Measurements from ENCODE around the gene EEF1AKMT4.

Gene EEF1AKMT4

DNA sequence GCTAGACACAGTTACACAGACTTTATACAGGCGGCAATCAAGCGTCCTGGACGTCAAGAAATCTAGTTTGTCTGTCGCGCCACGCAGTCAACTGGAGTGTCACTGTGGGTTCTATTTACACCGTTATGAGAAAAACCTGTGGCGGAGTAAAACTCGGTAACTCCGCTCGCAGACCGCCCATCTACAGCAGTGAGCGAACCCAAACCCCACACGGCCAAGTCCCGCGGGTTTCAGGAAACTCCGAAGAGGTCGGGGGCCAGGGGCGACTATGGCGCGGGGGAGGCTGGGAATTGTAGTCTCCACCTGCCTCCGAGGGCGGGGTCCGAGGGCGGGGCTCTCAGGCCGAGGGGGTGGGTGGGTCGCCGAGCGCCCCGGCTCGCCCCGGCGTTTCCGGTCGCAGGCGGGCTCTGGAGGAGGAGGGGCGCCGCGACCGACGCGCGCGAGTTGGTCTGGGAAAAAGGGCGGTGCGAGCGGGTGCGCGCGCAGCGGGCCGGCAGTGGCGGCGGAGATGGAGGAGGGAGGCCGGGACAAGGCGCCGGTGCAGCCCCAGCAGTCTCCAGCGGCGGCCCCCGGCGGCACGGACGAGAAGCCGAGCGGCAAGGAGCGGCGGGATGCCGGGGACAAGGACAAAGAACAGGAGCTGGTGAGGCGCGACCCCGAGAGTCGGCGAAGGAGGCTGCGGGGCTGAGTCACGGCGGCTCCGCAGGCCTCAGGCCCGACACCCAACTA, 49.5 kb downstream of the EEF1AKMT4 start, which contains the start of gene PSMD2:
TSS of gene PSMD2 (plus strand) at position 483 of the 729 bp plus-strand sequence. CDS start at position 509, 26 bp downstream.
- peak; percentile 96 to 97 for DNase-seq (ENCODE audit: low read depth in 2 of 2)

DNA sequence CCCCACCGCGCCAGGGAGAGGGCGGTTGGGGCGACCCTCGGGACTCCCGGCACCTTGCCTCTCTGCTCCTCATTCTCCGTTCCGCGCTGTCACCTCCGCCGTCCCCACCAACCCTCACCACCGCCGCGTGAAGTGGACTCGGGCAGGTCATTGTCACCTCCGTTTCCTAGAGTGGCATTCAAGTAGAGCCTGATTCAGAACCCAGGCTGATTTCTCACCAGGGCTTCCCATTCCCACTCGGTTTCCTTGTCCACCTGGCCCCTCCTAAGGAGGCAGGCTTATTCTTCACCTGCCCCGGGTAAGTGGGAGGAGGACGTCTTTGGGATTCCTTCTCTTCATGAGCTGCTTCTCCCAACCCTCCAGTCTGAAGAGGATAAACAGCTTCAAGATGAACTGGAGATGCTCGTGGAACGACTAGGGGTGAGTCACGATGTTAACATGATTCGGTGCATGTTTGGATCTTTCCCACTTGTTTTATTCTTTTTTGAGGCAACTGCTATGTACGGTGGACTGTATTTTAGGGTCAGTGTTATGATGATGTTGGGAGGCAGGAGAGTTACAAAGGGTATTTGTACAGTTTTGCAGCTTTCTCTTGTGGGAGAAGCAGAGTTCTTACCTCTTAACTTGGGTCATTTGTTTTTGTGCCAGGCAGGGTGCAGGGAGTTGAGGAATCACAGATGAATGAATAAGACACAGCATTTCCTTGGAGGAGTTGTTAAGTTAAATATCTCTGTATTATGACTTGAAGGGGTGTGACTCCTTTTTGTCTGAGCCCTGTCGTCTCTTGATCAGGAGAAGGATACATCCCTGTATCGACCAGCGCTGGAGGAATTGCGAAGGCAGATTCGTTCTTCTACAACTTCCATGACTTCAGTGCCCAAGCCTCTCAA, 50.3 kb downstream of the EEF1AKMT4 start:
- DNase-seq (ENCODE audit: low read depth in 2 of 2), result no peak

DNA sequence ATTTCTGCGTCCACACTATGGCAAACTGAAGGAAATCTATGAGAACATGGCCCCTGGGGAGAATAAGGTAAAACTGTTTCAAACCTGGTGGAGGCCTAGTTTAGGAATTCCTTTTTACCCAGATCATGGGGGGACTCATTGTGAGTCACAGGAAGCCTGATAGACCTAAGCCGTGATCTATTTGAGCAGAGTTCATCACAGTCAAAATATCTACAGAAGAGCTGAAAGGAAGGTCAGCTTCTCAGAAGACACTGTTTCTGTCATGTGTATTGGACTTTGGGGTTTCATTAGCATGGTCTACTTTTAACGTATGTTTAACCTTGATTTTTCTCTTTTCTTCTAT, 50.9 kb downstream of the EEF1AKMT4 start:
- DNase-seq (ENCODE audit: low read depth in 2 of 2), result no peak

DNA sequence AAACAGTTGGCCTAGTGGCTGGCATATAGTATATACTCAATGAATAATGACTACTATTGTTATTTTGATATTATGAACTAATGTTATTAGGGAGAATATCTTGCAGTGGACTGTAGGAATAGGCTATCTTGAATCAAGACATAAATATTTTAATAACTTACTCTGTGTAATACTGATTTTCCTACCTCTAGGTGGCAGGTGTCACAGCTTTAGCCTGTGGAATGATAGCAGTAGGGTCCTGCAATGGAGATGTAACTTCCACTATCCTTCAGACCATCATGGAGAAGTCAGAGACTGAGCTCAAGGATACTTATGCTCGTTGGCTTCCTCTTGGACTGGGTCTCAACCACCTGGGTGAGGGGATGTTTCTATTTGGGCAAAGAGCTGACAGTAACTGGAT, 56.1 kb downstream of the EEF1AKMT4 start:
- no peak for DNase-seq (ENCODE audit: low read depth in 2 of 2)

DNA sequence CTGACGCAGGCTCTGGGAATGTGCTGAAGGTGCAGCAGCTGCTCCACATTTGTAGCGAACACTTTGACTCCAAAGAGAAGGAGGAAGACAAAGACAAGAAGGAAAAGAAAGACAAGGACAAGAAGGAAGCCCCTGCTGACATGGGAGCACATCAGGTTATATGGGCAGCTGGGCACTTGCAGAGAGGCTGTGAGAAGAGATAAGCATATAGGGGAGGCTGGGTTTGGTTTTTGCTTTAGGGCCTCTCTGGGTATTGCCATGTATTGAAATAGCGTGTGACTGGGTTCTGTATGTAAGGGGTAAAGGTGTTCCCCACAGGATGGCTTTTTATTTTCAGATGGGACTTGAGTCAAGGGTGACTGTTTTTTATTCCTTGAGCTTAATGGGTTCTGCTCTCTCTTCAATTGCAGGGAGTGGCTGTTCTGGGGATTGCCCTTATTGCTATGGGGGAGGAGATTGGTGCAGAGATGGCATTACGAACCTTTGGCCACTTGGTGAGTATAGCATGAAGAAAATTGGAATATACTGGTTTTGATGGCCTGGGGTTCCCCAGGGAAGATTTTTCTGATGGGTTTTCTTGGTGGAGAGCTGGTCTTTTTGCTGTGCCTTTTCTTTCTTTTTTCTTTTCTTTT, 57.0 kb downstream of the EEF1AKMT4 start:
- DNase-seq (ENCODE audit: low read depth in 2 of 2), result no peak

DNA sequence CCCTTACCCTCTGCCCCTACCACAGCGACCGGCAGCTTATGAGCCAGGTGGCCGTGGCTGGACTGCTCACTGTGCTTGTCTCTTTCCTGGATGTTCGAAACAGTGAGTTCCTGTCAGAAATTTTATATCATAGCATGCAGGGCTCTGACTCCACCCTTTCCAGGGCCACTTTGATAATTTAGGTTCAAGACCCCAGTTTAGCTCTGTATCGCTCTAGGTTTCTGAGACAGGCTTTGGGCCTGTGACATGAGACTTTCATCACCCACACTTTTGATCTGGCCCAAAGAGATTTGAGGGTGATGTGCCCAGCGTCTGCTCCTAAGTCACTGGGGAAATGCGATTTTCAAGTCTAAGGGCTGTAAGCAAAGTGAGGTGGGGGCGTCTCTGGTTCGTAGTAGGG, 58.4 kb downstream of the EEF1AKMT4 start:
- DNase-seq (ENCODE audit: low read depth in 2 of 2), result no peak
